ENCODE measurements around the gene MTX2.

DNA sequence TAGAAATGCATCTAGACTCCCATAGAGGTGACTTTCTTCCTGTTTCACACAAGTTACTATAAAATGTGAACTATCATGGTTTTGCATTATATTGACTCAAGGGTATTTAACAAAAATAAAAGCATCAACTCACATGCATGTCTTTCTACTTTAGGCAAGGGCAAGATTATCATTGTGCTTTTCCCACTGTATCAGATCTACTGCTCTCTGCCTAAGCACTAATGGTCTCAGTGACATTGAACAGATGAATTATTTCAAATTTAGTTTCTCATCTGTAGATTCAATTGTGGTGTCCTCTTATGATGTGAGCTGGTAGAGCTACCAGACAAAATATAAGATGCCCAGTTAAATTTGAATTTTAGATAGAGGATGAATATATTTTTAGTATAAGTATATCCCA, 113.9 kb downstream of the MTX2 start:
- TF ChIP-seq EZH2phosphoT487 (IDR thresholded peaks at IDR 0.05; ENCODE audit: low read depth, severe bottlenecking, unreplicated experiment): no peak
- TF ChIP-seq EZH2 (IDR thresholded peaks at IDR 0.05; ENCODE audit: borderline replicate concordance): no peak

All from hepatocyte (in vitro differentiated cells).